Ovary (tissue), 3 donors: ENCODE measurements around the gene TNFSF9.
"Not testable (repeated sequence)": the region's sequence is repeated elsewhere in the genome, so short reads cannot be mapped to it uniquely, and the experiment has no call there.

Source experiments
- POLR2A ChIP-seq: fragments of 450-650 bp; IDR thresholded peaks from one replicate; pipeline ENCODE4 v1.6.1; 2017; ENCODE audit warnings: antibody characterized with exemption, mild to moderate bottlenecking, moderate library complexity
- TF ChIP-seq, protein P1 (sequence below), 3 donors: fragments of 450-650 bp in 2 of 3; fragments of 200-600 bp in 1 of 3; IDR thresholded peaks; one replicate each; pipeline versions ENCODE4 v1.5.1 to v1.8.0; 2016 to 2022; ENCODE audit warnings: antibody characterized with exemption in 3 of 3, mild to moderate bottlenecking in 1 of 3
- donor health status: DM: no; HTN: no; CAD: no.

DNA sequence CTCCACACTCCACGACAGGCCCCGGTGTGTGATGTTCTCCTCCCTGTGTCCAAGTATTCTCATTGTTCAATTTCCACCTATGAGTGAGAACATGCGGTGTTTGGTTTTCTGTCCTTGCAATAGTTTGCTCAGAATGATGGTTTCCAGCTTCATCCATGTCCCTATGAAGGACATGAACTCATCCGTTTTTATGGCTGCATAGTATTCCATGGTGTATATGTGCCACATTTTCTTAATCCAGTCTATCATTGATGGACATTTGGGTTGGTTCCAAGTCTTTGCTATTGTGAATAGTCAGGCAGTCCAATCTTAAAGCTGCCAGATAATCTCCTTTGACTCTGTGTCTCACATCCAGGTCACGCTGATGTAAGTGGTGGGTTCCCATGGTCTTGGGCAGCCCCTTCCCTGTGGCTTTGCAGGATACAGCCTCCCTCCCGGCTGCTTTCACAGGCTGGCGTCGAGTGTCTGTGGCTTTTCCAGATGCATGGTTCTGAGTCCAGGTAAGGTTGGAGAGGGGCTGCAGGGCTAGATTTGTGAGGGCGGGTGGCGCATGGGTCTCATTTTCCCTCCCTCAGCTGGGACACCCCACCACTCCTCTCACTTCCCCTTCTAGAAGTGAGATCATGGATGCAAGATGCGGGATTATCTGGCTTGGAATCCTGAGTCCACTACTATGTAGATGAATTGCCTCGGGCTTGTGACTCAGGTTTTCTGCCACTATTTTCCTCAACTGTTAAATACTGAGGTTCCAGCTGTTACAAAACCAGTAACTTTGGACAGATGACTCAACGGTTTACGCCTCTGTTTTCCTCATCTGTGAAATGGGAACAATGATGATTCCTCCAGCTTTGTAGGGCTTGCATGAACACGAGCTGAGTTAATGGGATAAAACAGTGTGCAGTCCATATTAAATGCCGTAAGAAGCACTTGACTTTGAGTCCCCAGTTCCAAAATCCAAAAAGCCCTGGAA is 52.0 kb downstream of the TNFSF9 start:
- TF ChIP-seq, protein P1, sequence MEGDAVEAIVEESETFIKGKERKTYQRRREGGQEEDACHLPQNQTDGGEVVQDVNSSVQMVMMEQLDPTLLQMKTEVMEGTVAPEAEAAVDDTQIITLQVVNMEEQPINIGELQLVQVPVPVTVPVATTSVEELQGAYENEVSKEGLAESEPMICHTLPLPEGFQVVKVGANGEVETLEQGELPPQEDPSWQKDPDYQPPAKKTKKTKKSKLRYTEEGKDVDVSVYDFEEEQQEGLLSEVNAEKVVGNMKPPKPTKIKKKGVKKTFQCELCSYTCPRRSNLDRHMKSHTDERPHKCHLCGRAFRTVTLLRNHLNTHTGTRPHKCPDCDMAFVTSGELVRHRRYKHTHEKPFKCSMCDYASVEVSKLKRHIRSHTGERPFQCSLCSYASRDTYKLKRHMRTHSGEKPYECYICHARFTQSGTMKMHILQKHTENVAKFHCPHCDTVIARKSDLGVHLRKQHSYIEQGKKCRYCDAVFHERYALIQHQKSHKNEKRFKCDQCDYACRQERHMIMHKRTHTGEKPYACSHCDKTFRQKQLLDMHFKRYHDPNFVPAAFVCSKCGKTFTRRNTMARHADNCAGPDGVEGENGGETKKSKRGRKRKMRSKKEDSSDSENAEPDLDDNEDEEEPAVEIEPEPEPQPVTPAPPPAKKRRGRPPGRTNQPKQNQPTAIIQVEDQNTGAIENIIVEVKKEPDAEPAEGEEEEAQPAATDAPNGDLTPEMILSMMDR (IDR thresholded peaks at IDR 0.05) = not testable (repeated sequence)
- not testable (repeated sequence) for TF ChIP-seq POLR2A
